Measurements from ENCODE around the gene OGG1. TPM values are rescaled to one million over a fixed set of nuclear protein-coding genes. Genes with fewer than 3 reads are reported as not detected.

The OGG1 gene
- total RNA-seq, 1 experiment from 2014 or later: 15.3 TPM

- ChIA-PET CTCF (interaction anchor here (0.7 kb wide), 1 partner anchor 9 kb away, joined by 4 read pairs; no protein-coding TSS in a partner anchor), POLR2A (interaction anchor here (0.5 kb wide), 1 partner anchor 53 kb away, joined by 3 read pairs; no protein-coding TSS in a partner anchor)
- no peaks in the 10 kb centered on the region for H3K9me3 Mint-ChIP-seq (ENCODE audit: unreplicated experiment)
- no peak for DNase-seq (ENCODE audit: unreplicated experiment)
- H3K27me3 Mint-ChIP-seq (ENCODE audit: insufficient read depth, unreplicated experiment): no peaks in the 10 kb centered on the region
- H3K4me1 Mint-ChIP-seq (ENCODE audit: insufficient read depth, unreplicated experiment): peaks cover 8% of the 10 kb centered on the region
- H3K27ac Mint-ChIP-seq (ENCODE audit: low read depth, unreplicated experiment): no peak overlapping the region
- H3K4me3 Mint-ChIP-seq (ENCODE audit: unreplicated experiment): no peak overlapping the region
- intact Hi-C loops (cut with micrococcal nuclease): no loop called here
- H3K36me3 Mint-ChIP-seq (ENCODE audit: insufficient read depth, unreplicated experiment): peaks cover 61% of the 10 kb centered on the region
- TF ChIP-seq CTCF (IDR thresholded peaks at IDR 0.05; ENCODE audit: unreplicated experiment): no peak
- BruUV-seq (replicated peaks): no TSS peak
Measured at GRCh38 chr3:9786209-9786739, 36.5 kb downstream of the OGG1 start.

GRCh38 chr3:9786825-9787669 lies 37.3 kb downstream of the OGG1 start:
- Mint-ChIP-seq H3K36me3 (ENCODE audit: insufficient read depth, unreplicated experiment) (peaks cover 60% of the 10 kb centered on the region), H3K9me3 (ENCODE audit: unreplicated experiment) (no peaks in the 10 kb centered on the region), H3K4me3 (ENCODE audit: unreplicated experiment) (no peak overlapping the region), H3K4me1 (ENCODE audit: insufficient read depth, unreplicated experiment) (peaks cover 13% of the 10 kb centered on the region), H3K27me3 (ENCODE audit: insufficient read depth, unreplicated experiment) (no peaks in the 10 kb centered on the region), H3K27ac (ENCODE audit: low read depth, unreplicated experiment) (no peak overlapping the region)
- DNase-seq (ENCODE audit: unreplicated experiment): no peak
- CTCF ChIA-PET: interaction anchor here (0.7 kb wide), 1 partner anchor 8 kb away, joined by 4 read pairs; no protein-coding TSS in a partner anchor
- intact Hi-C loops (cut with micrococcal nuclease): no loop called here
- POLR2A ChIA-PET: no interaction called here
- peak; percentile 53 for TF ChIP-seq CTCF (IDR thresholded peaks at IDR 0.05; ENCODE audit: unreplicated experiment)
- no TSS peak for BruUV-seq (replicated peaks)

- no peaks in the 10 kb centered on the region for H3K27me3 Mint-ChIP-seq (ENCODE audit: insufficient read depth, unreplicated experiment)
- intact Hi-C loops (cut with micrococcal nuclease): no loop called here
- DNase-seq (ENCODE audit: unreplicated experiment): no peak
- ChIA-PET CTCF (no interaction called here), POLR2A (no interaction called here)
- peaks cover 61% of the 10 kb centered on the region for H3K36me3 Mint-ChIP-seq (ENCODE audit: insufficient read depth, unreplicated experiment)
- H3K4me3 Mint-ChIP-seq (ENCODE audit: unreplicated experiment): no peak overlapping the region
- no peaks in the 10 kb centered on the region for H3K9me3 Mint-ChIP-seq (ENCODE audit: unreplicated experiment)
- TF ChIP-seq CTCF (IDR thresholded peaks at IDR 0.05; ENCODE audit: unreplicated experiment): no peak
- no peak overlapping the region for H3K27ac Mint-ChIP-seq (ENCODE audit: low read depth, unreplicated experiment)
- peaks cover 13% of the 10 kb centered on the region for H3K4me1 Mint-ChIP-seq (ENCODE audit: insufficient read depth, unreplicated experiment)
- no TSS peak for BruUV-seq (replicated peaks)
Measured at GRCh38 chr3:9787714-9788113, 38.0 kb downstream of the OGG1 start.

- Mint-ChIP-seq H3K27ac (ENCODE audit: low read depth, unreplicated experiment) (peak overlapping the region; percentile 100), H3K4me3 (ENCODE audit: unreplicated experiment) (peak overlapping the region; percentile 98), H3K9me3 (ENCODE audit: unreplicated experiment) (no peaks in the 10 kb centered on the region), H3K27me3 (ENCODE audit: insufficient read depth, unreplicated experiment) (no peaks in the 10 kb centered on the region), H3K4me1 (ENCODE audit: insufficient read depth, unreplicated experiment) (peaks cover 31% of the 10 kb centered on the region), H3K36me3 (ENCODE audit: insufficient read depth, unreplicated experiment) (peaks cover 49% of the 10 kb centered on the region)
- TF ChIP-seq CTCF (IDR thresholded peaks at IDR 0.05; ENCODE audit: unreplicated experiment): no peak
- BruUV-seq (replicated peaks): no TSS peak
- intact Hi-C loops (cut with micrococcal nuclease): loop anchor here (5.0 kb wide), 1 partner anchor 74 kb away; no protein-coding TSS in a partner anchor
- ChIA-PET CTCF (interaction anchor here (0.6 to 1.3 kb wide), 3 partner anchors 11 to 489 kb away, joined by 3 read pairs; no protein-coding TSS in a partner anchor), POLR2A (interaction anchor here (1.2 kb wide), 1 partner anchor 10 kb away, joined by 3 read pairs; no protein-coding TSS in a partner anchor)
- no peak for DNase-seq (ENCODE audit: unreplicated experiment)
Measured at GRCh38 chr3:9791127-9791526, 41.4 kb downstream of the OGG1 start.
